Head of caudate nucleus (tissue), 42 donors: ENCODE results near the gene SLC30A9.

Experiments used
- DNase-seq, 42 donors: peaks; one replicate each; pipeline versions ENCODE4 v3.0.0 to v3.0.0-alpha.2; 2020 to 2021; ENCODE audit warnings: mixed read lengths in 7 of 42
- intact Hi-C: fragments of 100-400 bp; cut with DNase I; formaldehyde crosslinking; loops from one replicate; pipeline ENCODE4 v1.15.0; 2022

Gene SLC30A9

DNA sequence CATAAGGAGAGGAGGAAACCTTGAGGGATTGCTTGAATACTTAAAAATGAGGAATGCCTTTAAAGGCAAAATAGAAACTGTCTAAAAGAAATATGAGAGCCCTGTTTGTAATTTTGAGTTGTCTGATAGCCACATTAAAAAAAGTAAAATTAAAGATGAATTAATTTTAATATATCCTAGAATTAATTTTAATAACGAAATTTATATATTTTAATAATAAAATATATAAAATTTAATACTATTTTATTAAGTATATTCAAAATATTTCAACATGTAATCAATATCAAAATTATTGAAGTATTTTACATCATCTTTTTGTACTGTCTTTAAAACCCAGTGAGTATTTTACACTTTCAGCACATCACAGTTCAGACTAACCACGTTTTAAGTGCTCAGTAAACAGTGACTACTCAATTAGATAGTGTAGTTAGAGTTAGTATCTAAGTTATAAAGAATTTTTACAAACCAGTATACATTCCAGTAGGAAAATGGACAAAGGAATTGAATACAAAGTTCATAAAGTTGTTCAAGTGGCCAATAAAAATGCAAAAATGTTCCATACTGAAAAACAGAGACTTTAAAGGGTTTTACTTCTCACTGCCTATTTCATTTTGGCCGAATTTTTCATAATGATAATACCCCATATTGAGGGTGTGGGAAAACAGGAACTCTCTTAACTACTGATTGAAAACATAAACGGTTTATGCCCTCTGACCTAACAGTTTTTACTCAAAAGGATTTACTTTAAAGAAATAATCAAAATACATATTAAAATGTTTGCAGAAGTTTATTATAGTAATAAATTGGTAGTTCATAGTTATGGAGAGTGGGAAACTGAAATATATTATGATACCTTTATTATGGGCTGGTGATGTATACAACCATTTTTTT is 2.9 kb downstream of the SLC30A9 start:
- DNase-seq: no peak
- intact Hi-C loops: loop anchor here (5.0 kb wide), 1 partner anchor 56 kb away; the partner anchor contains the start of gene TMEM33

DNA sequence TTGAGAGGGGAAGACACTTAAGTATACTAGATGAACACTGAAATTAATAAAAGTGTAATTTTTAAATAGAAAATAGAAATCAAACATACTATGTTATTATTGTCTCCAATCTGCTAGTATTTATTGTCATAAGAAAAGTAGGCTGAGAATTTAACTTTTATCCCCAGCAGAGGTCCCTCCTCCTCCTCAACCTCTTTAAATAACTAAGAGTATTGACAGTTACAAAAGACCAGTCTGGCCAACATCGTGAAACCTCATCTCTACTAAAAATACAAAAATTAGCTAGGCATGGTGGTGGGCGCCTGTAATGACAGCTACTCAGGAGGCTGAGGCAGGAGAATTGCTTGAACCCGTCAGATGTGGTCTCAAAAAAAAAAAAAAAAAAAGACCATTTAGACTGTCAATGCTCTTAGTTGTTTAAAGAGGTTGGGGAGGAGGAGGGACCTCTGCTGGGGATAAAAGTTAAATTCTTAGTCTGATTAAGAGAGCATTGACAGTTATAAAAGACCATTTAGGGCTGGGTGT is 4.2 kb downstream of the SLC30A9 start:
- DNase-seq: no peak
- intact Hi-C loops: loop anchor here (5.0 kb wide), 1 partner anchor 57 kb away; the partner anchor contains the start of gene TMEM33

DNA sequence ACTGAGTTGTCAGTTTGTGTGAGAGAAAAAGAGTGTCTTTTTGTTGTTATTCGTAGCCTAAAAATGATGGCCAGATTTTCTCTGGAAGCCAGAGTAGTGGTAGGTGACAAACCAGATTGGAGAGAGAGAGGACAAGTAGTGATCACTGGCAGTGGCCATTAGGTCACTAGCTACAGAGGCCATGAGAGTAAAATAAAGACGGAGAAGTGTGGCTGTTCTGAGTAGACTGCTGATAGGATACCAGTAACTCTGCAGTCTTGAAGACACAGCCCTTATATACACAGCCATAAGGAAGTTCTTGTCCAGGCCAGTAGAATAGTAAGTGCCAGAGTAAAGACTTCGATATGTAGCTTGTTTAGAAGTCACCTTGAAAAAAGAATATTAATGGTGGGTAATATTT is 7.7 kb downstream of the SLC30A9 start:
- intact Hi-C loops: no loop called here

DNA sequence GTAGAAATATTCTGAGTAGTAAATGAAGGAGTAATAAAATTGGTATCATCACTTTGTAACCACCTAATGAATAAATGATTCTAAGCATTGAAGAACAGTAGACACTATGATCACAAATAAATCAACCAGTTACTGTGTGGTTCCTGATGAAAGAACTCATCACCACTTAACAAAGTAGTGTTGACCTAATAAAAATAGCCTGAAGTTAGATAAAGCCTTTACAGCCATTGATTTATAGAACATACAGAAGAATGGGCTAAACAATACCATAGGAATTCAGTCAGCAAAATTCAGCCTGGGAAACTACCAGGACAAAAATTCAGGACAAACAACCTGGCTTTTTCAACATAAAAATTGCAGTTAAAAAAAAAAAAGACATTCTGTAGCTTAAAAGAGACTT is 9.0 kb downstream of the SLC30A9 start:
- intact Hi-C loops: no loop called here
- no peak for DNase-seq

More for the DNA sequence above, 7.7 kb downstream of the SLC30A9 start:
- no peak for DNase-seq

DNA sequence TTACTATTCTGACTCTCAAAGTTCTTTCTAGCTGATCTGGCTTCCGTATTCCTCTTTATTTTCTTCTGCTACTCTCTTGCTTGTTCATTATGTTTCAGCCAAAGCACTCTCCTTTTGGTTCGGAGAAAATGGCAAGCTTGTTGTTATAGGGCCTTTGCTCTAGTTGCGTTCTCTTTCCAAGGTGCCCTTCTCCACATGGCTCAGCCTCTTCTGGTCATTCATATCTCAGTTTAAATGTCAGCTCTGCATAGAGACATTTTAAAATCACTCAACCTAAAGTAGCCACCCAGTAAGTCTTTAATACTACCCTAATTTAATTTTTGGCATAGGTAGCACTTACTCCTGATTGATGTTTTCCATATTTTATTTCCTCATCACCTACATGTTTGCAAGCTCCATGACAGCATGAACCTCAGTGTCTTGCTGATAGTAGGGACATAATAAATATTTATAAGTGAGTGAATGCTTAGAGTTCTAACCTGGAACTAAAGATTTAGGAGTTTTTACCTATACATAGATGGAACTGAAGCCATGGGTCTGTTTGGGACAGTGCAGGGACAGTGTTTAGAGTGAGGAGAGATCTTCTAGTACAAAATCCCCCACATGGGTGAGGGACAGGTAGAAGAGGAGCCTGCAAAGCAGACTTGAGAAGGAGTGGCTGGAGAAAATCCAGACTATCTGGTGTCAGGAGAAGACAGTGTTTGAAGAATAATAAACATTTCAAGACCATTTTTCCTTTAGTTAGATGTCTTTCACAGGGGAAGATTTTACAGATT is 17.9 kb downstream of the SLC30A9 start:
- intact Hi-C loops: no loop called here

DNA sequence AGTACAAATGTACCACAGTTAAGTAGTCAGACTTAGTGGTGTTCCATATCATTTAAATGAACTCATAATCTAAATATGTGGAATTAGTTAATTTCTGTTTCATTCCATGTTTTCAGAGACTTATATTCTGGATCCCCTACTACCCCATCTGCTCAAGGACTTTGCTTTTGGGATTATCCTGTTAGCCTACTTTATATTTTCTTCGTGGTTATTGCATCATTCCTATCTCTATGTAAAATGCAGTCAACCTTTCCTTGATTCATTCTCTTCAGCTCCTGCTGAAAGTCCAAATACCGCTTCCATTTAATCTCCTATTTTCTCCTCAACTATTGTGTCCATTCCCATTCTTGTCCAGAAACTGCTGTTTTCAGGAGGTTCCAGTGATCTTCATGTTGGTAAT is 25.1 kb downstream of the SLC30A9 start:
- no peak for DNase-seq
- intact Hi-C loops: no loop called here

More for the DNA sequence above, 17.9 kb downstream of the SLC30A9 start:
- DNase-seq: no peak

DNA sequence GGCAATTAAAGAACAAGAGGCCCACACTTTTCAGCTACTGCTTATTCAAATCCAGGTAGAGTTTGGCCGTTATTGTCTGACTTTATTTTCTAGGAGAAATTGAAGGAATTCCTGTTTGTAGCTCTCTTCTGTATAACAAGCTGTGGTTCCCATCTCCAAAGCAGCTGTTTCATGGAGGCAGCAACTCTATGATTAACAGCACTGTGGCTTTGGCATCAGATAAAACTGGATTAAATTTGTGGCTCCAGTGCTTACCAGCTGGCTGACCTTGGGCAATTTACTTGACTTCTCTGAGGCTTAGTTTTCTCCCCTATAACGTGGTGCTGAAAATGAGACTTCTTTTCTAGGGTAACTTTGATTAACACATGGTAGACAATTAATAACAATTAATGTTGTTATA is 28.1 kb downstream of the SLC30A9 start:
- no peak for DNase-seq
- intact Hi-C loops: no loop called here

DNA sequence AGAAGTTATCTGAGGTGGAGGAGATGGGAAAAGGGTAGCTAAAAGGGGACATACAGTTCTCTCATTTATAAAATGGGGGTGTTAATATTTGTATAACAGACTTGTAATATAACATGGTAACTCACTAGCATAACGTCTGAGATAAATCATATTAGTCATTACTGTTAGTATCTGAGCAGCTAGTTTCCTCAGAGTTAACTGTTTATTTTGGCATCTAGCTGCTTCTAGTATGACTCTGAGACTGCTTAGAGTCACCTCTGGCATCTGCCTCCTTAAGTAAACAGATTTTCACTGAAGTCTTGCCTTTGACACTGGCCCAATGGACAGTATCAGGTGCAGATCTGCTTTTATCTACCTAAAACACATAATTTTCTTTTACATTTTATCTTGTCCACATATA is 58.1 kb downstream of the SLC30A9 start:
- DNase-seq: no peak
- intact Hi-C loops: no loop called here

DNA sequence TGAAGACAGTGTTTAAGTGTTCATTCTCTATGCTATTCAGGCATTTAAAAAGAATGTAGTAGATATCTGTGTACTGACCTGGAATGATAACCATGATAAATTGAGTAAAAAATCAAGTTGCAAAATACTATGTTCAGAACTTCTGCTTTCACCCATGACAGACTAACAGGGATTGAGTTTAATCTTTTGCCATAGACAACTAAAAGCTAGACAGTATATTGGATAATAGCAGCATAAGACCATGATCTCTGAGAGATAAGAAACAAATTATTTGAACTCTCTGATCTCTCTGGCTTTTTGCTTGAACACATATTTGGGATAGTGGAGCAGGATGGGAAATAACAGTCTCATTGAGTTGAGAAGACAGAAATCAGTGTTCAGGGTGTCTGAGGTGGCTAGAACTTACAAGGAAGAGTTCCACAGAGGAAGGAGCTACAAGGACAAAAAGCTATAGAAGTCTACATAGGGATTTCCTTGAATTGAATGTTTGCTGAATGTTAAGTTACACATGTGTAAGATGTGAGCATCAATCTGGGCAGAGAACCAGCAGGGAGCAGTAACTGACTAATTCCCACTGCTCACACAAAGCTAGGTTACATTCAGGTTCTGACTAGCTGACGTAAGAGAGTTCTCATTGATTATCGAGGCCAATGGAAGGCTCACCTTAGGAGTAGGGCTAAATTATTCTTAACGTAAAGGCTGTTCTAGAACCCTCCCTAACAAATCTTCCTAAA is 60.4 kb downstream of the SLC30A9 start:
- no peak for DNase-seq
- intact Hi-C loops: no loop called here

DNA sequence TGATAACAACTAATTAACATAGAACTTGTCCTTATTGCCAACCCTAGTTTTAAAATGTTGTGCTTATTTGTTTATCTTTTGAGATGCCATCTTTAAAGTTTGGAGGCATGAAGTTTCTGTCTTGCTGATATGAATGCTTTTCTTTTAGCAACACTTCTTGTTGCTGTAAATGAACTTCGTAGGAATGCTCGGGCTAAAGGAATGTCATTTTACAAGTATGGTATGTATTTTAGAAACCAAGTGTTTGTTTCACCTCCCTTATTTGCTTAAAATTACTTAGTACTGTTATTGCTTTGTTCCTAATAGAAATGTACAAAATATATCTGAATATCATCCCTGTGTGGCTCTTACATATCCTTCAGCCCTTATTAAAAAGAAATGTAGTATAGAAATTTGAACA is 76.1 kb downstream of the SLC30A9 start:
- DNase-seq: no peak
- intact Hi-C loops: no loop called here

DNA sequence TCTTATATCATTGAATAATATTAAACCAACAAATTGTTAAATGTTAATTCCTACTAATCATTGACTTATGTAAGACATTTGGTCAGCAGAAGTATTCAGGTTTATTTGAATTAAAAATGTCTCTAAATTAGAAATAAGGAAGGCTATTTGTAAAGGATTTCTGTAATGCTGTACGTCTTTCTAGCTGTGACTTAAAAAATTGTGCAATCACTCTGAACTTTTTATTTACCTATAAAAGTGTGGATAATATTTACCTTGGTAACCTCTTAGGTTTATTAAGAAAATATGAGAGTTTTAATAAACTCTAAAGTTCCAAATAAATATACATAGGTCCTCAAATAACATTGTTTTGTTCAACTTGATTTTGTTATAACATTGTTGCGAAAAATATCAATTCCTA is 76.9 kb downstream of the SLC30A9 start:
- no peak for DNase-seq

DNA sequence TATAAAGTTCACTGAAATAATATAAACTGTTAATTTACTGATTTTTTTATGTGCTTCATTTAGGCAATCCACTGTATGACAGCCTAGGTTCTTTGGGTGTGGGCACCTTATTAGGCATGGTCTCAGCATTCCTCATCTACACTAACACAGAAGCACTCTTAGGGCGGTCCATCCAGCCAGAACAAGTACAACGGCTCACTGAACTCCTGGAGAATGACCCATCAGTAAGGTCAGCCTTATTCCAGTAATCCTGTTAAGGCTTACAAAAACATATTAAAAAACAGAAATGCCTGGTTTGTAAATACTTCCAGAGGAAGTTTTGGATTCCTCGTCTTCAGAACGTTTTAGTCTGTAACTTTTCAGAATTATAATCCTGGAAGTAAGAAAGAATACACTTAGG is 80.1 kb downstream of the SLC30A9 start:
- intact Hi-C loops: no loop called here
- DNase-seq: no peak

More for the DNA sequence above, 76.9 kb downstream of the SLC30A9 start:
- intact Hi-C loops: no loop called here

DNA sequence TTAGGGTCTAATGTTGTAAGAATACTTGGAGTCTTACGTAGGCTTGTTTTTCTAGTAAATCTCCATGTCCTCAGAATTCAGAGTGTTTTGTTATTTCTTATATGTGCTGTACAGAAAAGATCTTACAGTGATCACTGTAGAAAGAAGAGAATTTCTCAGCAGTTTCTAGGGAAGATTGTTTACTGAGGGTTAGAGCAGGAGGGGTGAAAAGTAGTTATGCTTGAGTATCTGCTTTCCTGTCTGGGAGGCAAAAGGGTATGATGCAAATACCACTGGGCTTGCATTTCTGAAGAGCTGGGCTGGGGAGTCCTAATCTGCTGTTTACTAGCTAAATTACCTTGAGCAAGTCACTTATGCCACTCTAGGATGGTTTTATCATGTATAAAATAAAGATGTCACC is 84.0 kb downstream of the SLC30A9 start:
- intact Hi-C loops: no loop called here

DNA sequence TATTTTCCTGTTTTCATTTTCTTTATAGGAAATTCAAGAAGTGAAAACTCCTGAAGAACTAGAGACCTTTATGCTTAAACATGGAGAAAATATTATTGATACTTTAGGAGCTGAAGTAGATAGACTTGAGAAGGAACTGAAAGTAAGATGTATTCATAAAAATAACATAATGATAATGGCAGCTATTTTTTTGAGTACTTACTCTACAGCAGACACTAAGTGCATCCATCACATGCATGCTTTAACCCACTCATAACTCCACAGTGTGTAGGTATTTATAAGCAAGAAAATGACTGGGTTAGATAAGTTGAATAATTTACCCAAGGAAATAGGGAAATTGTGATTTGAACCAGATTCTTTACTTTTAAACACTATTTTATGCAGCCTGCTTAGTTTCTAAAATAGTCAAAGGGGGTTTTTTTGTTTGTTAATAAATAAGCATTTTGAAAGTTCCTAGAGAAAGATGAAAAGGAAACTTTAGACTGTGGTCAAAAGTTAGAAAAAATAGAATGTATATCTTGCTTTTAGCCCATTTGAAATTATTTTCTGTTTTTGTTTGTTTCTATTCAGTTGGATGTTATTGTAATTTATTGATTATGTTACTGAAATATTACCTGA is 88.0 kb downstream of the SLC30A9 start:
- no peak for DNase-seq
- intact Hi-C loops: no loop called here

More for the DNA sequence above, 84.0 kb downstream of the SLC30A9 start:
- no peak for DNase-seq

DNA sequence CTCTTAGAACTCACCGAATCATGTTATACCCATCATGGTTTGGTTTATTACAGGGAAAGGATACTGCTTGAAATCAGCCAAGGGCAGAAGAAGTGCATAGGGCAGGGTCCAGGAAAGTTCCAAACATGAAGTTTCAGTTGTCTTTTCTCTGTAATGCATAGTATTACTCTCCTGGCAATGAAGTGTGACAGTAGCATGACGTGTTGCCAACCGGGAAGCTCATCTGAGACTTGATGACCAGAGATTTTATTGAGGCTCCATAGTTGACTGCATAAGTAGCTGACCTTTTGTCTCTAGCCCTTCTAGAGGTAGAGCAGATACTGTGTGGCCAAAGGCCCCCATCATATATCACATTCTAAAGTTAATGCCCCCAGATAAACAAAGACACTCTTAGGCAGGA is 90.0 kb downstream of the SLC30A9 start:
- no peak for DNase-seq
- intact Hi-C loops: no loop called here

DNA sequence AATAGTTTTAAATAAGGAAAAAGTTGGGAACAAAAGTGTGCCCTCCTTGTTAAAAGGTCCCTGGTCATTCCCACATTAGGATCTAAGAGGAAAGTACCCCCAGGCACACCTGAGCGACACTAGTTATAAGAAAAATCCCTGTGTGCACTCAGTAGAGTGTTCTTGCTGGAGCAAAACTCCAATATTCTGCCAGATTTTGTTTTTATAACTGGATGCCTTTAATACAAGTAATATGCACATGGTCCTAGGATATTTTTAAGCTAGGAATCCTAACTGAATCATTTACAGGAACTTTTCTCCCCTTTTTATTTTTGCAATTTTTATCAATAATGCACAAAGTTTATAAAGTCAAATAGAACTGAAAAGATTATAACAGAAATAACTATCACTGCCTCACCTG is 93.5 kb downstream of the SLC30A9 start:
- DNase-seq: no peak
- intact Hi-C loops: no loop called here

DNA sequence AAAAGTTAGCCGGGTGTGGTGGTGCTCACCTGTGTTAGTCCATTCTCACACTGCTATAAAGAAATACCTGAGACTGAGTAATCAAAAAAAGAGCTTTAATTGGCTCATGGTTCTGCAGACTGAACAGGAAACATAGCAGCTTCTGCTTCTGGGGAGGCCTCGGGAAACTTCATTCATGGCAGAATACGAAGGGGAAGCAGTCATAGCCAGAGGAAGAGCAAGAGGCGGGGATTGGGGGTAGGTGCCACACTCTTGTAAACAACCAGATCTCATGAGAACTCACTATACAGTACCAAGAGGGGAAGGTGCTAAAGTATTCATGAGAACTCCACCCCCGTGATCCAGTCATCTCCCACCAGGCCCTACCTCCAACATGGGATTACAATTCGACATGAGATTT is 98.1 kb downstream of the SLC30A9 start:
- DNase-seq: no peak
- intact Hi-C loops: no loop called here

DNA sequence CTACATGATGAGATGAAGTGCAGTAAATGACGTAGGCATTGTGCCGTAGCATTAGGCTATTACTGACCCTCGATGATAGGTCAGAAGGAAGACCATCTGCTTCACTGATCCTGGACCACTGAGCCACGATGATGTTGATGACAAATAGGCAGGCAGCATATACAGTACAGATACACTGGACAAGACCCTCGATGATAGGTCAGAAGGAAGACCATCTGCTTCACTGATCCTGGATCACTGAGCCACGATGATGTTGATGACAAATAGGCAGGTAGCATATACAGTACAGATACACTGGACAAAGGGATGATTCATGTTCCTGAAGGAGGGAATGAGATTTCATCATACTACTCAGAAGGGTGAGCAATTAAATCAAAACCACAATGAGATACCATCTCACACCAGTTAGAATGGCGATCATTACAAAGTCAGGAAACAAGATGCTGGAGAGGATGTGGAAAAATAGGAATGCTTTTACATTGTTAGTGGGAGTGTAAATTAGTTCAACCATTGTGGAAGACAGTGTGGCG is 111.2 kb downstream of the SLC30A9 start:
- DNase-seq: no peak
- intact Hi-C loops: no loop called here

DNA sequence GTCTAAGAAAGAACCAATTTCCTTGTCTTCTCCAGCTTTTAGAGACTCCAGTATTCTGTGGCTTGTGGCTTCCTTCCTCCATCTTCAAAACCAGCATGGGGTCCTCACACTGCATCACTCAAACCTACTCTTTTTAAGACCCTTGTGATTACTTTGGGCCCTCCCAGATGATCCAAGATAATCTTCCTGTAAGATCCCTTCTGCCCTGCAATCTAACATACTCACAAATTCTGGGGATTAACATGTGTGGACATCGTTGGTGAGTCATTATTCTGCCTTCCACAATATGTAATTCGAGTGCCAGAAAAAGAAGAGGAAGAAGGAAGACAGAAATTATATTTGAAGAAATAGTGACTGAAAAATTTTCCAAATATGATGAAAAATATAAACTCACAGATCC is 114.2 kb downstream of the SLC30A9 start:
- intact Hi-C loops: no loop called here
- DNase-seq: no peak
